ENCODE results near the gene LYZL1.

DNA sequence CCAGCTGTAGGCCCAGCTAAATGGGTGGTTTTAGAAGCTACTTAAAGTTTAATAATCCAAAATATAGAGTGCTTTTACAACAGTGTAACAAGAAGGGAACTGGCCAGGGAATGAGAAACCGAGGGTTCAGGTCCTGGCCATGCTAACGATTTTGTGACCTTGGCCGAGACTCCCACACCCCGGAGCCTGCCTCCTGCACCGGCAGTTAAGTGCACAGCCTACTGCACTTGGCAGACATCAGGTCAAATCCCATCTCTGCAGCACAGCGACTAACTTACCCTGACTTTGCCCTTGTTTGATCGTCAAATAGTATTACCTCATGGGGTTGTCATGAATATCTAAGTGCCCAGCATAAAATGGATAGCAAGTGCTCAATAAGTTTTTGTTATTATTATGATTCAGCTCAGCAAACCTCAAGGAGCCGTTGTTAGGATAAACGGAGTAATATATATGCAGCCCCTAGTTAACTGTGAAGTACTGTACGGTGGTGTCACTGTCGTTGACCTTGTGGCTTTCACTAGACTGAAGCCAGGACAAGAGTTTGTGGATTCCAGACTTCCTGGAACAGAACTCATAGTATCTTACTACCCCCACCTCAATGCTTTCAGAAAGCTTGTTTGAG lies 35.5 kb downstream of the LYZL1 start:
- TF ChIP-seq POLR2AphosphoS5 (IDR thresholded peaks at IDR 0.05; ENCODE audit: low read depth, low read length) (no peak), POLR2A (IDR thresholded peaks at IDR 0.05; ENCODE audit: low read depth, low read length) (no peak)
